ENCODE data around the gene APOL5. TPM values are rescaled to one million over a fixed set of nuclear protein-coding genes. Genes with fewer than 3 reads are reported as not detected.

Gene APOL5
- total RNA-seq, 2 donors from 2014 or later = not detected

DNA sequence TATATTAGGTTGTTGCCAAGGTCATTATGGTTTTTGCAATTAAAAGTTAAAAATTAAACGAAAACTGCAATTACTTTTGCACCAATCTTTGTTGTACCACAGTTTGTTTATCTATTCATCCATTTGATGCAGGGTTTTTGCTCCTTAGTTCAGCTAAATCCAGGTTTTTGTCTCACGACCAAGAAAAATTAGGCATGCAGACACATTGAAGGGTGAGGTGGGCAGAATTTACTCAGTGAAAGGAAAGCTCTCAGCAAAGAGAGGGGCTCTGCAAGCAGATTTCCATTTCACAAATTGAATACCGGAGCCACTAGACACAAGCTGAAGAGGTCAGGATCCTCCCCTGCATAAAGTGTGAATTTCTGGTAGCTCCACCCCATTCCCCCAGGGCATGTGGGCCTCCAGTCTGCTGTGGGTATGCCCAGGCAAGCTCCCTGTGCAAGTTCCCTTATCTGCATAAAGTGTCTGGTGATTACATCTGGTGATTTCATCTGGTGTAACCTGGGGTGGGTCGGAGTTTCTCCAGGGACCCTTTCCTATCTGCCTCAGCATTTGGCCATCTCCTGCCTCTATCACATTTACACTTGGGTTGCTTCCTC is 36.1 kb upstream of the APOL5 start:
- TF ChIP-seq, protein P1, sequence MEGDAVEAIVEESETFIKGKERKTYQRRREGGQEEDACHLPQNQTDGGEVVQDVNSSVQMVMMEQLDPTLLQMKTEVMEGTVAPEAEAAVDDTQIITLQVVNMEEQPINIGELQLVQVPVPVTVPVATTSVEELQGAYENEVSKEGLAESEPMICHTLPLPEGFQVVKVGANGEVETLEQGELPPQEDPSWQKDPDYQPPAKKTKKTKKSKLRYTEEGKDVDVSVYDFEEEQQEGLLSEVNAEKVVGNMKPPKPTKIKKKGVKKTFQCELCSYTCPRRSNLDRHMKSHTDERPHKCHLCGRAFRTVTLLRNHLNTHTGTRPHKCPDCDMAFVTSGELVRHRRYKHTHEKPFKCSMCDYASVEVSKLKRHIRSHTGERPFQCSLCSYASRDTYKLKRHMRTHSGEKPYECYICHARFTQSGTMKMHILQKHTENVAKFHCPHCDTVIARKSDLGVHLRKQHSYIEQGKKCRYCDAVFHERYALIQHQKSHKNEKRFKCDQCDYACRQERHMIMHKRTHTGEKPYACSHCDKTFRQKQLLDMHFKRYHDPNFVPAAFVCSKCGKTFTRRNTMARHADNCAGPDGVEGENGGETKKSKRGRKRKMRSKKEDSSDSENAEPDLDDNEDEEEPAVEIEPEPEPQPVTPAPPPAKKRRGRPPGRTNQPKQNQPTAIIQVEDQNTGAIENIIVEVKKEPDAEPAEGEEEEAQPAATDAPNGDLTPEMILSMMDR (IDR thresholded peaks at IDR 0.05) = no peak

DNA sequence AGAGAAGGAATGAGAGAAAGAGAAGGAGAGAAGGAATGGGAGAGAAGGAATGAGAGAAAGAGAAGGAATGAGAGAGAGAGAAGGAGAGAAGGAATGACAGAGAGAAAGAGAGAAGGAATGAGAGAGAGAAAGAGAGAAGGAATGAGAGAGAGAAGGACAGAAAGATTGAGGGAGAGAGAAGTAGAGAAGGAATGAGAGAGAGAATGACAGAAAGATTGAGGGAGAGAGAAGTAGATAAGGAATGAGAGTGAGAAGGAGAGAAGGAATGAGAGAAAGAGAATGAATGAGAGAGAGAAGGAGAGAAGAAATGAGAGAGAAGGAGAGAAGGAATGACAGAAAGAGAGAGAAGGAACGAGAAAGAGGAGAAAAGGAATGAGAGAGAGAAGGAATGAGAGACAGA is 34.1 kb upstream of the APOL5 start:
- no peaks in the 10 kb centered on the region for H3K36me3 ChIP-seq
- TF ChIP-seq, protein P1 (IDR thresholded peaks at IDR 0.05) = no peak
- no peak overlapping the region for H3K27ac ChIP-seq
- H3K9ac ChIP-seq (ENCODE audit: low read depth in 2 of 2, low read length in 2 of 2) = no peak overlapping the region
- intact Hi-C loops (cut with DNase I) = no loop called here
- DNase-seq = no peak
- no peaks in the 10 kb centered on the region for H3K9me3 ChIP-seq
- H3K4me1 ChIP-seq = no peaks in the 10 kb centered on the region
- no peaks in the 10 kb centered on the region for H3K27me3 ChIP-seq
- no peak overlapping the region for H3K4me3 ChIP-seq

More for the DNA sequence above, 36.1 kb upstream of the APOL5 start:
- no peaks in the 10 kb centered on the region for H3K27me3 ChIP-seq
- no peaks in the 10 kb centered on the region for H3K4me1 ChIP-seq
- no peak overlapping the region for H3K27ac ChIP-seq
- H3K36me3 ChIP-seq = no peaks in the 10 kb centered on the region
- H3K4me3 ChIP-seq = no peak overlapping the region
- intact Hi-C loops (cut with DNase I) = no loop called here
- no peak for DNase-seq
- no peak overlapping the region for H3K9ac ChIP-seq (ENCODE audit: low read depth in 2 of 2, low read length in 2 of 2)
- H3K9me3 ChIP-seq = no peaks in the 10 kb centered on the region

DNA sequence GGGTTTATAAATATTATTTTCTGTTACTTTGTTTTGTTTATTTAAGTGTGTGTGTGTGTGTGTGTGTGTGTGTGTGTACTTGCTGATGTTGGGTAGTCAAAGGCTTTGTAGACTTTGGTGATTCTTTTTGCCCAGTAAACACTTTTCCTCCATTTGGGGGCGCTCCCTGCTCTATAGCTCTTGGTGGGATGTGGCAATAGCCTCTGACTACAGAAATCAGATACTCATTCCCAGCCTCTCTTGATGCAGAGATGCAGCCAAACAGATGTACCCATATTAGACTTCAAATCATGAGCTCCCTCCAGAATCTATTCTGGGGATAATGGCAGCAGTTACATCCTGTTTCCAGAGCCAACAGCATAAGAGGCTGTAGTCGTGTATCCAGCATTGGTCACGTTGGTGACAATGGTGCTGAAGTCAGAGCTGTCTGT is 33.4 kb upstream of the APOL5 start:
- Histone ChIP-seq H3K27ac (no peak overlapping the region), H3K9ac (ENCODE audit: low read depth in 2 of 2, low read length in 2 of 2) (no peak overlapping the region), H3K4me1 (no peaks in the 10 kb centered on the region), H3K27me3 (no peaks in the 10 kb centered on the region), H3K9me3 (no peaks in the 10 kb centered on the region), H3K36me3 (no peaks in the 10 kb centered on the region), H3K4me3 (no peak overlapping the region)
- intact Hi-C loops (cut with DNase I) = no loop called here
- TF ChIP-seq, protein P1 (IDR thresholded peaks at IDR 0.05) = no peak
- peak; percentile 30 for DNase-seq

DNA sequence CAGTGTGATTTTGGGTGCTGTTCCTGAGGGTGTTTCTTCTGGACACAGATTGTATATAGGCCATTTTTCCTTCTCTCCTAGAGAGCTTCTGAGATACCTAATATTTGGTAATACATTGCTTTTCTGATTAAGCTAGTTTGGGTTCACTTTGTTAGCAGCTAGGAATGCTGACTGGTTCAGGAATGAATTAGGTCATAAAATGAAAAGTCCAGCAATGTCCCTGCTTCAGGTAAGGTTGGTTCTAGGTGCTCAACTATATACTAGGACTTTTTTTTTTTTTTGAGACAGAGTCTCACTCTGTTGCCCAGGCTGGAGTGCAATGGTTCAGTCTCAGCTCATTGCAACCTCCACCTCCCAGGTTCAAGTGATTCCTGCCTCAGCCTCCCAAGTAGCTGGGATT is 32.9 kb upstream of the APOL5 start:
- Histone ChIP-seq H3K27me3 (no peaks in the 10 kb centered on the region), H3K4me3 (no peak overlapping the region), H3K4me1 (no peaks in the 10 kb centered on the region), H3K9me3 (no peaks in the 10 kb centered on the region), H3K9ac (ENCODE audit: low read depth in 2 of 2, low read length in 2 of 2) (no peak overlapping the region), H3K27ac (no peak overlapping the region), H3K36me3 (no peaks in the 10 kb centered on the region)
- DNase-seq = no peak
- intact Hi-C loops (cut with DNase I) = no loop called here
- TF ChIP-seq, protein P1 (IDR thresholded peaks at IDR 0.05) = no peak

DNA sequence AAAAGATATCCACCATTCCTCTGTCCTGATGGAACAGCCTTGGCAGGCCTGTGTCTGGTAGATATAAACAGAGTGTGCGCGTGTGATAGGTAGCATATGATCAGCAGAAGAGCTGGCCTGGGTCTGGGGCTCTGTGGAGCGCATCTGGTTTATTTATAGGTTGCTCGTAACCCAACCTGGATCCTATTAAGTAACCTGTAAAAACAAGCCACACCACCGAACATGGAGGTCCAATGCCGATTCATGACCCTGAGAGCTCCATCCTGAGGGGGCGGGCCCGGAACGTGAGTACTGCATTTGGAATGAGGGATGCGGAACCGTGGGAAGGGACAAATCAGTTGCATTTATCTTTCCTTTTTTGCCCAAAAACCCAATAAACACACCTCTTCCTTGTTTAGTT is 31.9 kb upstream of the APOL5 start:
- Histone ChIP-seq H3K9ac (ENCODE audit: low read depth in 2 of 2, low read length in 2 of 2) (no peak overlapping the region), H3K4me1 (no peaks in the 10 kb centered on the region), H3K9me3 (no peaks in the 10 kb centered on the region), H3K27me3 (no peaks in the 10 kb centered on the region), H3K4me3 (no peak overlapping the region), H3K36me3 (no peaks in the 10 kb centered on the region), H3K27ac (no peak overlapping the region)
- TF ChIP-seq, protein P1 (IDR thresholded peaks at IDR 0.05) = no peak
- no peak for DNase-seq
- intact Hi-C loops (cut with DNase I) = no loop called here
